Pons (tissue), 1 donor: ENCODE measurements around the gene PRRX1.

Source experiments
- DNase-seq: peaks from one replicate; pipeline ENCODE4 v3.0.0-alpha.2; 2016; ENCODE audit warnings: low spot score

Gene PRRX1

DNA sequence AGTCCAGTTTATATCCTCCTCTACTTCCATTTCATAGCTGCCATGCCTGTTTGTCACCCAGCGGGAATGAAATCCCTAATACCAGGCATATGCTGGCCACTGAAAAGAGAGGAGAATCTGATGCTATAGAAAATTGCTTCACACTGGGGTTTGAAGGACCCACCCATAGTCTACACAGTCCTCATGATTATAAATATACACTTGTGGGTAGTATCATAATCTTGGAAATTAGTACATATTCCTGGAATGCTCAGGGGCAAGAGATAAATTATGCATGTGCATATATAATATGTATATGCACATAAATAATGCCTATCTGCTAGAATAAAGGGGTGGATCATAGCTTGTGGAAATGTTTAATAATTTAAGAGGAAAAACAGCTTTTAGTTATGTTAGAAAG is 105.8 kb downstream of the PRRX1 start:
- DNase-seq, result no peak

DNA sequence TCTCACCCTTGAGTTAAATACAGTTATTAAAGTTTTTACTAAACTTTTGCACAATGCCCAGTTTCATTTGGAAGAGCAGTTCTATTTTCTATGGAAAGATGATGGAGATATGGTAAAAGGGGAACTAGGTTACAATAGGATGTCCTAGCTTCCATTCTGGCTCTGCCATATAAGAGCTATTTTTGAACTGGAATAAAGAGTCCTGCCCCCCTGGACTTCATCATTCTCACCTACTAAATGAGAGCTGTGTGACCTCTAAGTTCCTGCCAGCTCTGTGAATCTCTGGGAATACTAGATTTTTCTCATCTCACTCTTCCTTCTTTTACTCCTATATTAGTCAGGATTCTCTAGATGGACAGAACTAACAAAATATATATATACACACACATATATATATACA is 106.3 kb downstream of the PRRX1 start:
- DNase-seq, result no peak

DNA sequence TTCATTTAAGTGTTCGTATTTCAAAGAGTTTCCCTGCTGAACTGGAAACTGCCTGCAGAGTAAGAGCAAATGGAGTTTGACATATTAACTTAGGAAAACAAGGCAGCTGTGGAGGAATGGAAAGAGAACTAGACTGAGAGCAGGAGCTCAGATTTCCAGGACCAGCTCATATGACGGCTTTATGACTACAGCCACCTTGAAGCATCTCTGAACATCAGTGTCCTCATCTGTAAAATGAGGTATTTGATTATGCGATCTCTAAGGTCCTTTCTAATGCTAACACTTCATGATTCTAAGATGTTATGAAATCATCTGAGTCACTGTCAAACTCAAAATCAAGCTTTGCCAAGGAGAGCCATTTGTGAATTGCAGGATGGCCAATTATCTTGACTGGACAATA is 112.3 kb downstream of the PRRX1 start:
- no peak for DNase-seq

DNA sequence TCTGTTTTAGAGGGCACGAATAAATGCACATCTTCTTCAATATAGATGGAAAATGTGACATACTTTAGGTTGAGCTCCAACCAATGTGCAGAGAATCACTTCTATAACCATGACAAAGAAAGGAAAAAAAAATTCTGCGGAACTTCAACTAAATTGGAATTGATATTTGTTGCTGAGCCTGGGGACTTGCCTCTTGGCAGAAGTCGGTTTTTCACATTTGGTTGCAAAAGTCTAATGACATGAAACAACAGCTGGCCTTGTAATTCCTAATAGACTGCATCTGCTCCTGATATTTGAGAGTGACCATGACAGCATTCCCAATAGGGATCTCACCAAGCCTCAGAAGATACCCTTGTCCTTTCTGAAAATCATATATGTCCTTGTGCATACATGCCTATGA is 112.8 kb downstream of the PRRX1 start:
- no peak for DNase-seq
